Peyer's patch (tissue), 4 donors: ENCODE data around the gene CDHR2.

Source experiments
- POLR2A ChIP-seq, 2 donors: fragments of 450-650 bp; IDR thresholded peaks; one replicate each; pipeline ENCODE4 v1.5.1; 2017; ENCODE audit warnings: antibody characterized with exemption in 2 of 2, mild to moderate bottlenecking in 2 of 2, moderate library complexity in 2 of 2
- TF ChIP-seq, protein P1 (sequence below), 6 experiments: fragments of 450-650 bp in 4 of 6; fragments of 200-600 bp in 2 of 6; sonication (generic) in 1 of 6; IDR thresholded peaks; one replicate each; pipeline ENCODE4 v1.5.1; 2017 to 2019; ENCODE audit warnings: antibody characterized with exemption in 6 of 6, mild to moderate bottlenecking in 3 of 6, moderate library complexity in 1 of 6

- TF ChIP-seq, protein P1, sequence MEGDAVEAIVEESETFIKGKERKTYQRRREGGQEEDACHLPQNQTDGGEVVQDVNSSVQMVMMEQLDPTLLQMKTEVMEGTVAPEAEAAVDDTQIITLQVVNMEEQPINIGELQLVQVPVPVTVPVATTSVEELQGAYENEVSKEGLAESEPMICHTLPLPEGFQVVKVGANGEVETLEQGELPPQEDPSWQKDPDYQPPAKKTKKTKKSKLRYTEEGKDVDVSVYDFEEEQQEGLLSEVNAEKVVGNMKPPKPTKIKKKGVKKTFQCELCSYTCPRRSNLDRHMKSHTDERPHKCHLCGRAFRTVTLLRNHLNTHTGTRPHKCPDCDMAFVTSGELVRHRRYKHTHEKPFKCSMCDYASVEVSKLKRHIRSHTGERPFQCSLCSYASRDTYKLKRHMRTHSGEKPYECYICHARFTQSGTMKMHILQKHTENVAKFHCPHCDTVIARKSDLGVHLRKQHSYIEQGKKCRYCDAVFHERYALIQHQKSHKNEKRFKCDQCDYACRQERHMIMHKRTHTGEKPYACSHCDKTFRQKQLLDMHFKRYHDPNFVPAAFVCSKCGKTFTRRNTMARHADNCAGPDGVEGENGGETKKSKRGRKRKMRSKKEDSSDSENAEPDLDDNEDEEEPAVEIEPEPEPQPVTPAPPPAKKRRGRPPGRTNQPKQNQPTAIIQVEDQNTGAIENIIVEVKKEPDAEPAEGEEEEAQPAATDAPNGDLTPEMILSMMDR (IDR thresholded peaks at IDR 0.05), result no peak
- TF ChIP-seq POLR2A (IDR thresholded peaks at IDR 0.05), result no peak
Observed at GRCh38 chr5:176642675-176643490, 93.7 kb downstream of the CDHR2 start.
